Mammary epithelial cell (primary cell): ENCODE data around the gene RPS8.

Experiments
- CTCF ChIP-seq, 2 donors: IDR thresholded peaks in 1 of 2; conservative IDR thresholded peaks in 1 of 2; 2 replicates each; pipeline ENCODE4 v1.5.1; 2011 to 2012; ENCODE audit warnings: inconsistent platforms in 2 of 2, low read length in 2 of 2, mild to moderate bottlenecking in 2 of 2, control low read depth in 1 of 2, low read depth in 1 of 2; ENCODE audit not compliant: insufficient read depth in 1 of 2; ENCODE audit errors: extremely low read depth in 1 of 2
- EZH2 ChIP-seq: IDR thresholded peaks from 2 replicates; pipeline ENCODE4 v1.6.1; 2012; ENCODE audit warnings: low read length, inconsistent platforms, borderline replicate concordance

GRCh38 chr1:44739307-44740178, 35.8 kb upstream of the RPS8 start, which contains the start of gene KIF2C:
- TF ChIP-seq CTCF (conservative IDR thresholded peaks at IDR 0.05 in 1 of 2, IDR thresholded peaks at IDR 0.05 in 1 of 2; ENCODE audit: extremely low read depth in 1 of 2, insufficient read depth in 1 of 2, low read depth in 1 of 2, low read length in 2 of 2) (no peak), EZH2 (no peak)
